Esophagus muscularis mucosa (tissue), 4 donors: Measurements from ENCODE around the gene SOBP. TPM values are rescaled to one million over a fixed set of nuclear protein-coding genes. Genes with fewer than 3 reads are reported as not detected.

Source experiments
- DNase-seq: peaks from one replicate; pipeline ENCODE4 v3.0.0-alpha.2; 2017; ENCODE audit errors: extremely low spot score
- H3K27ac ChIP-seq, 4 donors: fragments of 200-600 bp; sonication (generic); replicated peaks in 1 of 4; 1 replicate in 3 of 4; 2 replicates in 1 of 4; pipeline ENCODE4 v1.5.1; 2016 to 2019; ENCODE audit warnings: mild to moderate bottlenecking in 1 of 4
- H3K27me3 ChIP-seq, 4 donors: fragments of 200-600 bp; sonication (generic); one replicate each; pipeline versions ENCODE4 v1.5.1 to v1.6.0; 2016 to 2019
- H3K36me3 ChIP-seq, 4 donors: fragments of 200-600 bp; sonication (generic); one replicate each; pipeline ENCODE4 v1.5.1; 2016 to 2019
- H3K4me1 ChIP-seq, 4 donors: fragments of 200-600 bp; sonication (generic); one replicate each; pipeline ENCODE4 v1.5.1; 2016 to 2019
- H3K4me3 ChIP-seq, 4 donors: fragments of 200-600 bp; sonication (generic); 1 replicate in 2 of 4; 2 replicates in 2 of 4; pipeline ENCODE4 v1.5.1; 2016 to 2019; ENCODE audit warnings: mild to moderate bottlenecking in 4 of 4, moderate library complexity in 1 of 4
- H3K9me3 ChIP-seq, 4 donors: fragments of 200-600 bp; sonication (generic); 1 replicate in 3 of 4; 2 replicates in 1 of 4; pipeline ENCODE4 v1.5.1; 2016 to 2019
- EP300 ChIP-seq: sonication (generic); formaldehyde crosslinking; IDR thresholded peaks from one replicate; pipeline ENCODE4 v1.6.1; 2017; ENCODE audit warnings: antibody characterized with exemption
- POLR2A ChIP-seq: fragments of 450-650 bp; IDR thresholded peaks from one replicate; pipeline ENCODE4 v1.6.1; 2017; ENCODE audit warnings: antibody characterized with exemption, moderate library complexity, mild to moderate bottlenecking, low read depth
- POLR2AphosphoS5 ChIP-seq, 2 donors: sonication (generic); formaldehyde crosslinking; IDR thresholded peaks; one replicate each; pipeline ENCODE4 v1.6.1; 2017; ENCODE audit warnings: antibody characterized with exemption in 2 of 2
- WGBS: methylation state at CpG from one replicate; pipeline ENCODE4 v1.1.5; 2018; 5-methylcytosine and 5-hydroxymethylcytosine counted together
- intact Hi-C: fragments of 100-400 bp; cut with DNase I; formaldehyde crosslinking; loops from one replicate; pipeline ENCODE4 v1.15.1; 2023
- total RNA-seq, 4 donors: library from RNA; depleted of rRNA; stranded (reverse); fragments of >200 nt; gene quantifications; one replicate each; pipeline versions ENCODE4 v1.1.0 to v1.2.1, GENCODE V29; 2016
- TF ChIP-seq, protein P1 (sequence below), 3 experiments: fragments of 200-600 bp in 2 of 3; fragments of 450-650 bp in 1 of 3; sonication (generic) in 2 of 3; IDR thresholded peaks; one replicate each; pipeline ENCODE4 v1.5.1; 2017 to 2019; ENCODE audit warnings: antibody characterized with exemption in 3 of 3, mild to moderate bottlenecking in 2 of 3, moderate library complexity in 1 of 3

The SOBP gene
- total RNA-seq, 4 donors from 2014 or later, result 18.6 to 44.1 (median 27.6) TPM

- Histone ChIP-seq H3K4me3 (no peak overlapping the region), H3K4me1 (peaks cover 14 to 18% (median 17%) of the 10 kb centered on the region in 4 donors), H3K36me3 (no peaks in the 10 kb centered on the region), H3K9me3 (no peaks in the 10 kb centered on the region), H3K27ac (no peak overlapping the region), H3K27me3 (no peaks in the 10 kb centered on the region)
- no peak for DNase-seq
- TF ChIP-seq, protein P1, sequence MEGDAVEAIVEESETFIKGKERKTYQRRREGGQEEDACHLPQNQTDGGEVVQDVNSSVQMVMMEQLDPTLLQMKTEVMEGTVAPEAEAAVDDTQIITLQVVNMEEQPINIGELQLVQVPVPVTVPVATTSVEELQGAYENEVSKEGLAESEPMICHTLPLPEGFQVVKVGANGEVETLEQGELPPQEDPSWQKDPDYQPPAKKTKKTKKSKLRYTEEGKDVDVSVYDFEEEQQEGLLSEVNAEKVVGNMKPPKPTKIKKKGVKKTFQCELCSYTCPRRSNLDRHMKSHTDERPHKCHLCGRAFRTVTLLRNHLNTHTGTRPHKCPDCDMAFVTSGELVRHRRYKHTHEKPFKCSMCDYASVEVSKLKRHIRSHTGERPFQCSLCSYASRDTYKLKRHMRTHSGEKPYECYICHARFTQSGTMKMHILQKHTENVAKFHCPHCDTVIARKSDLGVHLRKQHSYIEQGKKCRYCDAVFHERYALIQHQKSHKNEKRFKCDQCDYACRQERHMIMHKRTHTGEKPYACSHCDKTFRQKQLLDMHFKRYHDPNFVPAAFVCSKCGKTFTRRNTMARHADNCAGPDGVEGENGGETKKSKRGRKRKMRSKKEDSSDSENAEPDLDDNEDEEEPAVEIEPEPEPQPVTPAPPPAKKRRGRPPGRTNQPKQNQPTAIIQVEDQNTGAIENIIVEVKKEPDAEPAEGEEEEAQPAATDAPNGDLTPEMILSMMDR (IDR thresholded peaks at IDR 0.05), result no peak
- TF ChIP-seq EP300 (no peak), POLR2A (no peak), POLR2AphosphoS5 (IDR thresholded peaks at IDR 0.05) (no peak)
- intact Hi-C loops, result no loop called here
- 84% methylated on average over 12 of the region's 13 CpGs for WGBS
Observed at GRCh38 chr6:107673076-107673494, 183.2 kb downstream of the SOBP start.

DNA sequence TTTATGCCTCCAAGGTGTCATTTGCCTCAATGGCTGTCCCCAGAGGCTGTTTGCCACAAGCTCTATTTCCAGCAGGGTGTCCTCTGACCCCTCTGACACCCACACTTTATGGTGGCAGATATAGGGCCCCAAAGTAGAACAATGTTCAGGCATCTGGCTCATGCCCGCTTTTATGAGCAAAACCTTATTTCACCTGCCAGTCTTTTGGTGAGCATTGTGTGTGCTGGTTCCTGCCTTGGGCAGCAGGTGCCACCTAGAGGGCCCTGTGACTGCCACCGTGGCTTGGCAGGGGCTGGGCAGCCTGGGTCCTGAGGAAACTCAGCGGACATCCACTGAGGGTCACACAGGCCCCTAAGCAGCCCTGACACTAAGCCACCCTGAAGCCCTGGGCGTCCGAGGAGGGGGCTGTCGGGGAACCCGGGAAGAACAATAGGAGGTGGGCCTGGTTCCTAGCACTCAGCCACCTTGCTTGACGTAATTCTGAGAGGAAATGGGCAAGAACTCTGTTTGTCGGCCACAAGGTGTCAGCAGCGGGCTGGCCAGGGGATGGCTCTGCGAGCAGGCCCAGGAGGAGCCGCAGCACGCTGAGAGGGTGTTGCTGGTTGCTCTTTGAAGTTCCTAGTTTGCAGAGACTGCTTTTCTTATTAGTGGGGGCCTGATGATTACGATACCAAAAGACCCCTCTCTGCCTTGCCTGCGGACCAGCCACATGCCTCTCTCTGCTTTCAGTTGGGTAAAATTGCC, 185.2 kb downstream of the SOBP start:
- Histone ChIP-seq H3K27ac (no peak overlapping the region), H3K36me3 (no peaks in the 10 kb centered on the region), H3K4me3 (peak overlapping the region in 1 of 4 donors; percentile 10), H3K27me3 (no peaks in the 10 kb centered on the region), H3K4me1 (peaks cover 14 to 18% (median 17%) of the 10 kb centered on the region in 4 donors), H3K9me3 (no peaks in the 10 kb centered on the region)
- no peak for DNase-seq
- intact Hi-C loops, result loop anchor here (2.0 kb wide), 1 partner anchor 174 kb away; no protein-coding TSS in a partner anchor
- WGBS, result 19% methylated on average over 11 of the region's 15 CpGs
- TF ChIP-seq POLR2AphosphoS5 (IDR thresholded peaks at IDR 0.05) (peak in 1 of 2 donors; percentile 35), EP300 (no peak), POLR2A (no peak)
- TF ChIP-seq, protein P1 (IDR thresholded peaks at IDR 0.05), result peak; percentile 70 to 90 (median 81)

GRCh38 chr6:107676042-107676441, 186.1 kb downstream of the SOBP start:
- WGBS, result 82% methylated on average over 11 of the region's 11 CpGs
- intact Hi-C loops, result no loop called here
- no peak for DNase-seq

GRCh38 chr6:107677399-107677798, 187.5 kb downstream of the SOBP start:
- no peak for DNase-seq
- no peaks in the 10 kb centered on the region for H3K36me3 ChIP-seq
- H3K4me3 ChIP-seq, result no peak overlapping the region
- intact Hi-C loops, result no loop called here
- H3K27ac ChIP-seq, result no peak overlapping the region
- H3K4me1 ChIP-seq, result peaks cover 3 to 10% (median 8%) of the 10 kb centered on the region in 4 donors
- no peaks in the 10 kb centered on the region for H3K27me3 ChIP-seq
- no peak for TF ChIP-seq POLR2AphosphoS5 (IDR thresholded peaks at IDR 0.05)
- no peak for TF ChIP-seq POLR2A
- TF ChIP-seq, protein P1 (IDR thresholded peaks at IDR 0.05), result no peak
- no peak for TF ChIP-seq EP300
- H3K9me3 ChIP-seq, result no peaks in the 10 kb centered on the region
- 95% methylated on average over 1 of the region's 1 CpG for WGBS

More at GRCh38 chr6:107676042-107676441, 186.1 kb downstream of the SOBP start:
- H3K9me3 ChIP-seq, result no peaks in the 10 kb centered on the region
- H3K4me3 ChIP-seq, result no peak overlapping the region
- no peaks in the 10 kb centered on the region for H3K36me3 ChIP-seq
- peaks cover 8 to 15% (median 13%) of the 10 kb centered on the region in 4 donors for H3K4me1 ChIP-seq
- TF ChIP-seq POLR2AphosphoS5 (IDR thresholded peaks at IDR 0.05), result no peak
- TF ChIP-seq, protein P1 (IDR thresholded peaks at IDR 0.05), result no peak
- TF ChIP-seq EP300, result no peak
- no peak for TF ChIP-seq POLR2A
- H3K27me3 ChIP-seq, result no peaks in the 10 kb centered on the region
- H3K27ac ChIP-seq, result no peak overlapping the region
